Aorta (tissue), 5 donors: Measurements from ENCODE around the gene IL23A. TPM values are rescaled to one million over a fixed set of nuclear protein-coding genes. Genes with fewer than 3 reads are reported as not detected.

ENCODE experiments used
- ATAC-seq: fragments of 200-7000 bp; cut with Tn5 transposase; one replicate; pipeline ENCODE4 v1.9.1; 2022; ENCODE audit warnings: moderate library complexity; ENCODE audit not compliant: low FRiP score
- DNase-seq, 2 donors: peaks; one replicate each; pipeline ENCODE4 v3.0.0-alpha.2; 2020
- H3K27ac ChIP-seq, 2 donors: one replicate each; pipeline ENCODE4 v1.5.1; 2013; ENCODE audit warnings: low read length in 2 of 2, mild to moderate bottlenecking in 2 of 2, moderate library complexity in 2 of 2, control low read depth in 1 of 2, inconsistent platforms in 1 of 2, low read depth in 1 of 2
- H3K27me3 ChIP-seq, 2 donors: one replicate each; pipeline ENCODE4 v1.6.1; 2013; ENCODE audit warnings: control low read depth in 1 of 2, low read length in 1 of 2, mild to moderate bottlenecking in 1 of 2, moderate library complexity in 1 of 2; ENCODE audit not compliant: insufficient read depth in 2 of 2, control insufficient read depth in 1 of 2
- H3K36me3 ChIP-seq, 2 donors: one replicate each; pipeline ENCODE4 v1.6.1; 2013; ENCODE audit warnings: control low read depth in 1 of 2, low read length in 1 of 2, mild to moderate bottlenecking in 1 of 2; ENCODE audit not compliant: insufficient read depth in 2 of 2, control insufficient read depth in 1 of 2
- H3K4me1 ChIP-seq, 2 donors: one replicate each; pipeline ENCODE4 v1.6.1; 2013; ENCODE audit warnings: low read length in 2 of 2, control low read depth in 1 of 2, mild to moderate bottlenecking in 1 of 2, moderate library complexity in 1 of 2; ENCODE audit not compliant: insufficient read depth in 2 of 2, control insufficient read depth in 1 of 2
- H3K4me3 ChIP-seq, 2 donors: one replicate each; pipeline ENCODE4 v1.5.1; 2013; ENCODE audit warnings: low read length in 2 of 2, control low read depth in 1 of 2, mild to moderate bottlenecking in 1 of 2
- H3K9me3 ChIP-seq: one replicate; pipeline ENCODE4 v1.6.1; 2013; ENCODE audit warnings: mild to moderate bottlenecking, low read length; ENCODE audit not compliant: control insufficient read depth
- WGBS, 2 donors: extraction: QIAGEN DNeasy Blood & Tissue Kit; methylation state at CpG; one replicate each; pipeline ENCODE4 v1.1.7; 2013; 5-methylcytosine and 5-hydroxymethylcytosine counted together
- intact Hi-C, 2 donors: fragments of 100-400 bp; cut with DNase I; formaldehyde crosslinking; loops; one replicate each; pipeline versions ENCODE4 v1.14.2 to v1.15.0; 2022
- long read RNA-seq, 2 donors: library from polyadenylated mRNA; unstranded; transcript quantifications; one replicate each; pipeline ENCODE4 v2.0.0, GENCODE V29; 2020 to 2021
- polyA plus RNA-seq, 2 donors: library from polyadenylated mRNA; stranded (reverse); fragments of 200-250 nt; gene quantifications; one replicate each; pipeline ENCODE4 v1.2.3, GENCODE V29; 2013
- total RNA-seq, 2 donors: library from RNA; stranded (reverse); fragmentation: NEBNext Ultra II Directional; extraction: Animal tissue kit (Norgen Biotek cat#: 25700); gene quantifications; one replicate each; pipeline ENCODE4 v1.2.1, GENCODE V29; 2021
- donor health status: healthy with polysubstance abuse.
- donor health status: Bipolar disorder and iron deficiency.
- donor health status: DM: no; HTN: no; CAD: no.
- donor health status: DM: no; HTN: no; CAD: no.
- donor health status: DM: yes; HTN: yes; CAD: no.

The IL23A gene
- total RNA-seq (under 1 TPM in 1 of 2 donors, not detected in 1; 0.52 TPM), polyA plus RNA-seq (not detected)
- long read RNA-seq, donor 1 = 0 reads
- long read RNA-seq, donor 2 = 0 reads

- Histone ChIP-seq H3K4me1 (no peaks in the 10 kb centered on the region), H3K4me3 (no peak within 1 kb of the TSS), H3K9me3 (no peaks in the 10 kb centered on the region), H3K27me3 (no peaks in the 10 kb centered on the region), H3K36me3 (peaks cover 1 to 2% of the 10 kb centered on the region in 2 donors), H3K27ac (no peak within 1 kb of the TSS)
- intact Hi-C loops = no loop called here
- ATAC-seq (no peak), DNase-seq (no peak)
- WGBS, 2 donors = 25 to 29% methylated on average over 9 of the region's 9 CpGs
Observed at GRCh38 chr12:56338308-56339157, at the start of gene IL23A. TSS of gene IL23A (plus strand) at chr12:56338884. CDS start at chr12:56339045, 161 bp downstream.

GRCh38 chr12:56293795-56294194 is 44.9 kb upstream of the IL23A start:
- H3K27me3 ChIP-seq = no peaks in the 10 kb centered on the region
- DNase-seq (no peak), ATAC-seq (no peak)
- H3K27ac ChIP-seq = no peak overlapping the region
- 80 to 81% methylated on average over 5 of the region's 5 CpGs for WGBS, 2 donors
- no peaks in the 10 kb centered on the region for H3K9me3 ChIP-seq
- intact Hi-C loops = no loop called here
- H3K4me1 ChIP-seq = peaks cover 0 to 2% of the 10 kb centered on the region in 2 donors
- peaks cover 0 to 4% of the 10 kb centered on the region in 2 donors for H3K36me3 ChIP-seq
- no peak overlapping the region for H3K4me3 ChIP-seq

GRCh38 chr12:56296295-56296694 is 42.4 kb upstream of the IL23A start:
- Histone ChIP-seq H3K27me3 (no peaks in the 10 kb centered on the region), H3K27ac (no peak overlapping the region), H3K36me3 (peaks cover 0 to 3% of the 10 kb centered on the region in 2 donors), H3K4me1 (peaks cover 0 to 2% of the 10 kb centered on the region in 2 donors), H3K4me3 (no peak overlapping the region), H3K9me3 (no peaks in the 10 kb centered on the region)
- DNase-seq = no peak
- no peak for ATAC-seq
- 76 to 78% methylated on average over 5 of the region's 5 CpGs for WGBS, 2 donors
- intact Hi-C loops = no loop called here

- intact Hi-C loops = no loop called here
- Histone ChIP-seq H3K4me3 (no peak overlapping the region), H3K9me3 (no peaks in the 10 kb centered on the region), H3K36me3 (no peaks in the 10 kb centered on the region), H3K4me1 (peaks cover 0 to 2% of the 10 kb centered on the region in 2 donors), H3K27ac (no peak overlapping the region), H3K27me3 (no peaks in the 10 kb centered on the region)
- 93 to 95% methylated on average over 8 of the region's 8 CpGs for WGBS, 2 donors
- DNase-seq = no peak
- no peak for ATAC-seq
Observed at GRCh38 chr12:56297400-56297799, 41.3 kb upstream of the IL23A start.

- H3K9me3 ChIP-seq = no peaks in the 10 kb centered on the region
- no peaks in the 10 kb centered on the region for H3K36me3 ChIP-seq
- 73 to 74% methylated on average over 5 of the region's 5 CpGs for WGBS, 2 donors
- peaks cover 0 to 2% of the 10 kb centered on the region in 2 donors for H3K4me1 ChIP-seq
- no peaks in the 10 kb centered on the region for H3K27me3 ChIP-seq
- H3K4me3 ChIP-seq = no peak overlapping the region
- DNase-seq (no peak), ATAC-seq (no peak)
- intact Hi-C loops = no loop called here
- H3K27ac ChIP-seq = no peak overlapping the region
Observed at GRCh38 chr12:56298828-56299227, 39.9 kb upstream of the IL23A start.

- peaks cover 0 to 2% of the 10 kb centered on the region in 2 donors for H3K4me1 ChIP-seq
- DNase-seq = no peak
- ATAC-seq = no peak
- H3K36me3 ChIP-seq = no peaks in the 10 kb centered on the region
- intact Hi-C loops = no loop called here
- H3K27me3 ChIP-seq = no peaks in the 10 kb centered on the region
- 1% methylated on average over 10 of the region's 10 CpGs for WGBS, 2 donors
- no peaks in the 10 kb centered on the region for H3K9me3 ChIP-seq
- peak overlapping the region; percentile 66 to 71 for H3K4me3 ChIP-seq
- H3K27ac ChIP-seq = peak overlapping the region; percentile 9 to 89
Observed at GRCh38 chr12:56299308-56299852, 39.3 kb upstream of the IL23A start.

GRCh38 chr12:56299853-56300643 is 38.6 kb upstream of the IL23A start, which contains the start of gene CS:
TSS of gene CS (minus strand) at chr12:56300330. CDS start at chr12:56300201, 129 bp downstream.
- Histone ChIP-seq H3K4me1 (peaks cover 0 to 2% of the 10 kb centered on the region in 2 donors), H3K9me3 (no peaks in the 10 kb centered on the region), H3K27me3 (no peaks in the 10 kb centered on the region), H3K36me3 (peaks cover 0 to under 1% of the 10 kb centered on the region in 2 donors), H3K4me3 (peak within 1 kb of the TSS; percentile 66 to 71), H3K27ac (peak within 1 kb of the TSS; percentile 62 to 95)
- WGBS, 2 donors = 0 to 1% methylated on average over 63 of the region's 63 CpGs
- peak; percentile 99 to 100 for DNase-seq
- peak; percentile 99 for ATAC-seq
- intact Hi-C loops = loop anchor here in 1 of 2 donors (2.0 kb wide), 2 partner anchors 15 to 75 kb away; partner anchors contain the start of genes CNPY2 and NABP2
